Measurements from ENCODE around the gene POTEH. TPM values are rescaled to one million over a fixed set of nuclear protein-coding genes. Genes with fewer than 3 reads are reported as not detected.
"Not testable (repeated sequence)": the region's sequence is repeated elsewhere in the genome, so short reads cannot be mapped to it uniquely, and the experiment has no call there.

The POTEH gene
- total RNA-seq, 1 donor from 2014 or later, result not detected

DNA sequence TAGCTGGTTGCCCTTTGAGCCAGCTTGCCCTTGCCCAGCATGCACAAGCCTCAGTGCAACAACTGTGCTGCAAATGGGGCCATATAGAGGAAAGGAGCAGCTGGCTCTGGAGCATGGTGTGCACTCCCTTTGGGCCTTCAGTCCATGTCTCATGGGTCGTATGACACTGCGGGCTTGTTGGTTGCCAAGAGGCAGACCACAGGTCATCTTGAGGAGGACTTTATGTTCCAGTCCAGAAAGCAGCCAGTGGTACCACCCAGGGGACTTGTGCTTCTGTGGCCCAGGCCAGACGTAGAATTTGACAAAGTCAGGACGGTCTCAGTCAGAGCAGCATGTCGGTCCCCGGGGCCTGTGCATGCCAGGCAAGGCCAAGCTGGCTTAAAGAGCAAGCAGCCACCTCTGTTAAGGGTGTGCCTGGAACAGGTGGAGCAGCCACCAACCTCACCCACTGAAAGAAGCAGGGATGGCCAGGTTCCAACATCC is 49.1 kb downstream of the POTEH start:
- not testable (repeated sequence) for H3K27ac Mint-ChIP-seq (ENCODE audit: unreplicated experiment); H2AFZ ChIP-seq (ENCODE audit: low read depth, low read length); H4K20me1 ChIP-seq (ENCODE audit: insufficient read depth, low read length); H3K4me3 Mint-ChIP-seq (ENCODE audit: unreplicated experiment); H3K4me1 ChIP-seq (ENCODE audit: insufficient read depth, low read length); H3K36me3 Mint-ChIP-seq (ENCODE audit: low read depth, unreplicated experiment); H3K9me3 Mint-ChIP-seq (ENCODE audit: unreplicated experiment); H3K36me3 ChIP-seq (ENCODE audit: insufficient read depth, low read length); H3K27me3 Mint-ChIP-seq (ENCODE audit: low read depth, unreplicated experiment); H3K27me3 ChIP-seq (ENCODE audit: insufficient read depth, low read length); H3K9me3 ChIP-seq (ENCODE audit: insufficient read depth, low read depth, low read length); H3K9ac ChIP-seq (ENCODE audit: low read length); H3K4me1 Mint-ChIP-seq (ENCODE audit: low read depth, unreplicated experiment); DNase-seq (ENCODE audit: low read depth); H3K4me2 ChIP-seq (ENCODE audit: low read length); H3K79me2 ChIP-seq (ENCODE audit: insufficient read depth, low read length); H3K27ac ChIP-seq (ENCODE audit: low read depth, low read length); H3K4me3 ChIP-seq (ENCODE audit: insufficient read depth, low read depth, low read length); FAIRE-seq

DNA sequence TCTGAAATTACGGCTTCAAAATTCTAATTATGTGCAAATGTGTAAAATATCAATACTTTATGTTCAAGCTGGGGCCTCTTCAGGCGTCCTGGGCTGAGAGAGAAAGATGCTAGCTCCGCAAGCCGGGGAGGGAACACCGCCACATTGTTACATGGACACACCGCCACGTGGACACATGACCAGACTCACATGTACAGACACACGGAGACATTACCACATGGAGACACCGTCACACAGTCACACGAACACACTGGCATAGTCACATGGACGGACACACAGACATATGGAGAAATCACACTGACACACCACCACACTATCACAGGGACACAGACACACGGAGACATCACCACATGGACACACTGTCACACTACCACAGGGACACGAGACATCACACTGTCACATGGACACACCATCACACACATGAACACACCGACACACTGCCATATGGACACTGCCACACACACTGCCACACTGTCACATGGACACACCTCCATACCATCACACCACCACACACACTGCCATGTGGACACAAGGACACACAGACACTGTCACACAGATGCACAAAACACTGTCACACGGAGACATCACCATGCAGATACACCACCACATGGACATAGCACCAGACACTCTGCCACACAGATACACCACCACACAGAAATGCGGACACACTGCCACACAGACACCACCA is 58.0 kb downstream of the POTEH start:
- not testable (repeated sequence) for H4K20me1 ChIP-seq (ENCODE audit: insufficient read depth, low read length); H2AFZ ChIP-seq (ENCODE audit: low read depth, low read length); H3K4me2 ChIP-seq (ENCODE audit: low read length); H3K36me3 Mint-ChIP-seq (ENCODE audit: low read depth, unreplicated experiment); H3K9me3 Mint-ChIP-seq (ENCODE audit: unreplicated experiment); DNase-seq (ENCODE audit: low read depth); H3K27ac ChIP-seq (ENCODE audit: low read depth, low read length); H3K36me3 ChIP-seq (ENCODE audit: insufficient read depth, low read length); H3K27me3 Mint-ChIP-seq (ENCODE audit: low read depth, unreplicated experiment); H3K79me2 ChIP-seq (ENCODE audit: insufficient read depth, low read length); H3K9me3 ChIP-seq (ENCODE audit: insufficient read depth, low read depth, low read length); H3K27me3 ChIP-seq (ENCODE audit: insufficient read depth, low read length); H3K9ac ChIP-seq (ENCODE audit: low read length); H3K4me1 ChIP-seq (ENCODE audit: insufficient read depth, low read length); H3K4me1 Mint-ChIP-seq (ENCODE audit: low read depth, unreplicated experiment); H3K27ac Mint-ChIP-seq (ENCODE audit: unreplicated experiment); H3K4me3 Mint-ChIP-seq (ENCODE audit: unreplicated experiment); FAIRE-seq; H3K4me3 ChIP-seq (ENCODE audit: insufficient read depth, low read depth, low read length)

GRCh38 chr22:15749181-15749970 is 59.5 kb downstream of the POTEH start:
- H3K27me3 Mint-ChIP-seq (ENCODE audit: low read depth, unreplicated experiment); H3K27ac ChIP-seq (ENCODE audit: low read depth, low read length); H3K9me3 ChIP-seq (ENCODE audit: insufficient read depth, low read depth, low read length); H3K36me3 Mint-ChIP-seq (ENCODE audit: low read depth, unreplicated experiment); FAIRE-seq; H3K27me3 ChIP-seq (ENCODE audit: insufficient read depth, low read length); H3K79me2 ChIP-seq (ENCODE audit: insufficient read depth, low read length); H3K4me2 ChIP-seq (ENCODE audit: low read length); H3K4me1 Mint-ChIP-seq (ENCODE audit: low read depth, unreplicated experiment); H3K27ac Mint-ChIP-seq (ENCODE audit: unreplicated experiment); H2AFZ ChIP-seq (ENCODE audit: low read depth, low read length); DNase-seq (ENCODE audit: low read depth); H3K4me3 Mint-ChIP-seq (ENCODE audit: unreplicated experiment); H3K36me3 ChIP-seq (ENCODE audit: insufficient read depth, low read length); H3K4me3 ChIP-seq (ENCODE audit: insufficient read depth, low read depth, low read length); H3K9me3 Mint-ChIP-seq (ENCODE audit: unreplicated experiment); H3K9ac ChIP-seq (ENCODE audit: low read length); H4K20me1 ChIP-seq (ENCODE audit: insufficient read depth, low read length); H3K4me1 ChIP-seq (ENCODE audit: insufficient read depth, low read length): not testable (repeated sequence)

DNA sequence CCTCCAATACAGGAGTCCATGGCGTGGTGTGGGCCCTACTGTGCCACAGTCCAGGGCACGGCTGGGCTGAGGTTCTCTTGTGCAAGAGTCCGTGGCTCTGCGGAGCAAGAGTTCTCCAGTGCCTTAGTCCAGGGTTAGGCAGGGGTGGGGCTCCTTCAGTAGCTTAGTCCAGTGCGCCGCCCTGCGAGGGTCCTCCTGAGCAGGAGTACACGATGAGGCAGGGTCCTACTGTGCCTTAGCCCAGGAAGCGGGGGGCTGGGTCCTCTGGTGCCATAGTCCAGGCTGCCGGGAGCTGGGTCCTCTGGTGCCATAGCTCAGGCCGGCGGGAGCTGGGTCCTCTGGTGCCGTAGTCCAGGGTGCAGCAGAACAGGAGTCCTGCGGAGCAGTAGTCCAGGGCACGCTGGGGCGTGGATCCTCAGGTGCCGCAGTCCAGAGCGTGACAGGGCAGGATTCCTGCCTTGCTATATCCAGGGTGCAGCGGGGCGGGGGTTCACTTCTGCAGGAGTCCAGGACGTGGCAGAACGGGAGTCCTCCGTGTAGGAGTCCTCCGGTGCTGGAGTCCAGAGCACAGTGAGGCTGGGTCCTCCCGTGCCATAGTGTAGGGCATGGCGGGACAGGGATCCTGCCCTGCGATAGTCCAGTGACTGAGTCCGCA is 69.7 kb downstream of the POTEH start:
- H3K4me3 ChIP-seq (ENCODE audit: insufficient read depth, low read depth, low read length); H3K27me3 ChIP-seq (ENCODE audit: insufficient read depth, low read length); FAIRE-seq; H2AFZ ChIP-seq (ENCODE audit: low read depth, low read length); H3K27ac Mint-ChIP-seq (ENCODE audit: unreplicated experiment); H3K9me3 Mint-ChIP-seq (ENCODE audit: unreplicated experiment); DNase-seq (ENCODE audit: low read depth); H3K4me1 Mint-ChIP-seq (ENCODE audit: low read depth, unreplicated experiment); H3K4me3 Mint-ChIP-seq (ENCODE audit: unreplicated experiment); H3K9ac ChIP-seq (ENCODE audit: low read length); H3K36me3 Mint-ChIP-seq (ENCODE audit: low read depth, unreplicated experiment); H3K27ac ChIP-seq (ENCODE audit: low read depth, low read length); H3K4me1 ChIP-seq (ENCODE audit: insufficient read depth, low read length); H3K9me3 ChIP-seq (ENCODE audit: insufficient read depth, low read depth, low read length); H3K79me2 ChIP-seq (ENCODE audit: insufficient read depth, low read length); H3K36me3 ChIP-seq (ENCODE audit: insufficient read depth, low read length); H3K27me3 Mint-ChIP-seq (ENCODE audit: low read depth, unreplicated experiment); H3K4me2 ChIP-seq (ENCODE audit: low read length); H4K20me1 ChIP-seq (ENCODE audit: insufficient read depth, low read length): not testable (repeated sequence)

DNA sequence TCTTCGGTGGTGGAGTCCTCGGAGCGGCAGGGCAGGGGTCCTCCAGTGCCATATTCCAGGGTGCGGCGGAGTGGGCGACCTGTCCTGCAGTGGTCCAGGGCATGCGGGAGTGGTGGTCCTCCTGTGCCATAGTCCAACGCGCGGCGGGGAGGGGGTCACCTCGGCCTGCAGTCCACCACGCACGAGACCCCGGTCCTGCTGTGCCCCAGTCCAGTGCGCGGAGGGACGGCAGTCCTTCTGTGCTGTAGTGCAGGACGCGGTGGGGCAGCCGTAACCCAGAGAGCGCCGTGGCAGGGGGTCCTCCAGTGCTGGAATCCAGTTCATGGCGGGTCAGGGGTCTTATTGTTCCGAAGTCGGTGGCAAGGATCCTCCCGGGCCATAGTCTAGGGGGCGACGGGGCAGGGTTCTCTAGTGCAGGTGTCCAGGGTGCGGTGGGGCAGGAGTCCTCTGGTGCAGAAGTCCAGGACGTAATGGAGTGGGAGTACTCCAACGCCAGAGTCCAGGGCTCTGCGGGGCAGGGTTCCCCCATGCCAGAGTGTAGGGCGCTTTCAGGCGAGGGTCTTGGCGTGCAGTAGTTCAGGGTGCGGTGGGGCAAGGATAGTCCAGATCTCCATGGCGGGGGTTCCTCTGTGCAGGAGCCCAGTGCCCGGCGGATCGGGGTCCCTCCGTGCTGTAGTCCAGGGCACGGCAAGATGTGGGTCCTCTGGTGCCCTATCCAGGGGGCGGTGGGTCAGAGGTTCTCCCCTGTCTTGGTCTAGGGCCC is 70.7 kb downstream of the POTEH start:
- H4K20me1 ChIP-seq (ENCODE audit: insufficient read depth, low read length); H3K4me3 Mint-ChIP-seq (ENCODE audit: unreplicated experiment); H3K4me3 ChIP-seq (ENCODE audit: insufficient read depth, low read depth, low read length); H3K27me3 ChIP-seq (ENCODE audit: insufficient read depth, low read length); H3K27ac ChIP-seq (ENCODE audit: low read depth, low read length); H3K9me3 Mint-ChIP-seq (ENCODE audit: unreplicated experiment); H3K36me3 Mint-ChIP-seq (ENCODE audit: low read depth, unreplicated experiment); H3K4me2 ChIP-seq (ENCODE audit: low read length); FAIRE-seq; H3K4me1 Mint-ChIP-seq (ENCODE audit: low read depth, unreplicated experiment); H3K9me3 ChIP-seq (ENCODE audit: insufficient read depth, low read depth, low read length); H3K27ac Mint-ChIP-seq (ENCODE audit: unreplicated experiment); H3K27me3 Mint-ChIP-seq (ENCODE audit: low read depth, unreplicated experiment); DNase-seq (ENCODE audit: low read depth); H2AFZ ChIP-seq (ENCODE audit: low read depth, low read length); H3K4me1 ChIP-seq (ENCODE audit: insufficient read depth, low read length); H3K9ac ChIP-seq (ENCODE audit: low read length); H3K79me2 ChIP-seq (ENCODE audit: insufficient read depth, low read length); H3K36me3 ChIP-seq (ENCODE audit: insufficient read depth, low read length): not testable (repeated sequence)
